GM10266 (cell line): ENCODE measurements around the gene TMEM272.

ENCODE experiments used
- DNase-seq: peaks from one replicate; pipeline ENCODE4 v3.0.0; 2012; ENCODE audit errors: extremely low spot score
- CTCF ChIP-seq: IDR thresholded peaks from 2 replicates; pipeline ENCODE4 v1.5.1; 2012; ENCODE audit warnings: mild to moderate bottlenecking, low read depth; ENCODE audit not compliant: control insufficient read depth, insufficient read depth; ENCODE audit errors: missing control alignments

Gene TMEM272

GRCh38 chr13:51881296-51881695, 36.3 kb upstream of the TMEM272 start:
- no peak for DNase-seq
- no peak for TF ChIP-seq CTCF

- DNase-seq, result no peak
- TF ChIP-seq CTCF, result no peak
Observed at GRCh38 chr13:51879133-51879532, 34.2 kb upstream of the TMEM272 start.

- no peak for TF ChIP-seq CTCF
- DNase-seq, result no peak
Observed at GRCh38 chr13:51874651-51875050, 29.7 kb upstream of the TMEM272 start.

- DNase-seq, result no peak
- TF ChIP-seq CTCF, result no peak
Observed at GRCh38 chr13:51873837-51874236, 28.9 kb upstream of the TMEM272 start.

- no peak for DNase-seq
- no peak for TF ChIP-seq CTCF
Observed at GRCh38 chr13:51873117-51873798, 28.3 kb upstream of the TMEM272 start.

- no peak for TF ChIP-seq CTCF
- DNase-seq, result no peak
Observed at GRCh38 chr13:51870616-51871015, 25.6 kb upstream of the TMEM272 start.

- TF ChIP-seq CTCF, result no peak
- DNase-seq, result no peak
Observed at GRCh38 chr13:51869916-51870315, 24.9 kb upstream of the TMEM272 start.
